ENCODE measurements around the gene STIP1. TPM values are rescaled to one million over a fixed set of nuclear protein-coding genes. Genes with fewer than 3 reads are reported as not detected.

STIP1 gene
- total RNA-seq, 4 donors from 2014 or later = 53.3 to 109 (median 79.8) TPM

DNA sequence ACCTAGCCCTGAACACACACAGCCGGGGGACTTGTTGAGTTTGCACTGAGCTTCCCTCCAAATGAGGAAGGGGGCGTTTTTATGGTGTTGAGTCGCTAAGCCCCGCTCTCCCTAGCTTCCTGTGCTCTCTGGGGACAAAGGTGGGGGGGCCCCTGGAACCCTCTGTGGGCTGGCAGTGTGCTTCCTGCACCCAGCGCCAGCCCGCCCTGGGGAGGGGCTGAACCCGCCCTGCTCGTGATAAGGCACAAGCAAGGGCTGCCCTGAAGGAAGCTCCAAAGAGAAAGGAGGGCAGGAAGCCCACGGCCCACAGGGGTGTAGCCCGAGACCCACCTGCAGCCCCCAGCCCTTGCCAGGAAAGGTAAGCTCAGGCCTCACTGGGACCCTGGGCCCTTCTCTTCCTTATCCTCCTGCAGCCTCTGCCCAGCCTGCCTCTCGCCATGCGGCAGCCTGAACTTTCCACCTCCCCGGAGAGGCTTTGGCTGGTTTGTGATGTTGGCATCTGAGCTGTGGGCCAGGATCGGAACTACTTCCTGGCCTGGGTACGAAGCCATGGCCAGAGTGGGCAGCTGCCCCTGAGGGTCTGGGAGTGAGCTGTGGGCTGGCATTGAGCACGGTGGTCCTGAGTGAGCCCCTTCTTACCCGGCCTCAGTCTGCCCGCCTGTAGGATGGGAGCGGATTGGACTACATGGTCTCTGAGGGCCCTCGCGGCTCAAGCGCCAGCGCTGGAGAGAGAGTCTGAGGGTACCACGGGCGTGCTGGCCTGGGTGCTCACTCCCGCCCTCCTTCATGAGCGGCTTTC is 20.7 kb downstream of the STIP1 start, which contains the start of gene FERMT3:
Gene FERMT3 (plus strand): TSS at position 265 of the 799 bp plus-strand sequence. CDS start 644 bp downstream, outside the sequence.
- no peaks in the 10 kb centered on the region for H3K27me3 ChIP-seq
- no peaks in the 10 kb centered on the region for H3K9me3 ChIP-seq
- TF ChIP-seq, protein P1, sequence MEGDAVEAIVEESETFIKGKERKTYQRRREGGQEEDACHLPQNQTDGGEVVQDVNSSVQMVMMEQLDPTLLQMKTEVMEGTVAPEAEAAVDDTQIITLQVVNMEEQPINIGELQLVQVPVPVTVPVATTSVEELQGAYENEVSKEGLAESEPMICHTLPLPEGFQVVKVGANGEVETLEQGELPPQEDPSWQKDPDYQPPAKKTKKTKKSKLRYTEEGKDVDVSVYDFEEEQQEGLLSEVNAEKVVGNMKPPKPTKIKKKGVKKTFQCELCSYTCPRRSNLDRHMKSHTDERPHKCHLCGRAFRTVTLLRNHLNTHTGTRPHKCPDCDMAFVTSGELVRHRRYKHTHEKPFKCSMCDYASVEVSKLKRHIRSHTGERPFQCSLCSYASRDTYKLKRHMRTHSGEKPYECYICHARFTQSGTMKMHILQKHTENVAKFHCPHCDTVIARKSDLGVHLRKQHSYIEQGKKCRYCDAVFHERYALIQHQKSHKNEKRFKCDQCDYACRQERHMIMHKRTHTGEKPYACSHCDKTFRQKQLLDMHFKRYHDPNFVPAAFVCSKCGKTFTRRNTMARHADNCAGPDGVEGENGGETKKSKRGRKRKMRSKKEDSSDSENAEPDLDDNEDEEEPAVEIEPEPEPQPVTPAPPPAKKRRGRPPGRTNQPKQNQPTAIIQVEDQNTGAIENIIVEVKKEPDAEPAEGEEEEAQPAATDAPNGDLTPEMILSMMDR (IDR thresholded peaks at IDR 0.05) = no peak
- peak in 1 of 2 donors; percentile 26 for TF ChIP-seq POLR2A (IDR thresholded peaks at IDR 0.05)
- 62 to 68% methylated on average over 6 to 13 of the region's 27 CpGs for WGBS, 2 donors
- peak in 1 of 2 donors; percentile 31 for DNase-seq (ENCODE audit: low spot score in 2 of 2)
- H3K4me3 ChIP-seq = peak within 1 kb of the TSS; percentile 11 to 54 (median 30)
- H3K36me3 ChIP-seq = peaks cover 0 to 71% (median 11%) of the 10 kb centered on the region in 3 donors
- peak within 1 kb of the TSS; percentile 17 to 85 (median 74) for H3K27ac ChIP-seq
- H3K4me1 ChIP-seq = peaks cover 0 to 26% (median 10%) of the 10 kb centered on the region in 4 donors

DNA sequence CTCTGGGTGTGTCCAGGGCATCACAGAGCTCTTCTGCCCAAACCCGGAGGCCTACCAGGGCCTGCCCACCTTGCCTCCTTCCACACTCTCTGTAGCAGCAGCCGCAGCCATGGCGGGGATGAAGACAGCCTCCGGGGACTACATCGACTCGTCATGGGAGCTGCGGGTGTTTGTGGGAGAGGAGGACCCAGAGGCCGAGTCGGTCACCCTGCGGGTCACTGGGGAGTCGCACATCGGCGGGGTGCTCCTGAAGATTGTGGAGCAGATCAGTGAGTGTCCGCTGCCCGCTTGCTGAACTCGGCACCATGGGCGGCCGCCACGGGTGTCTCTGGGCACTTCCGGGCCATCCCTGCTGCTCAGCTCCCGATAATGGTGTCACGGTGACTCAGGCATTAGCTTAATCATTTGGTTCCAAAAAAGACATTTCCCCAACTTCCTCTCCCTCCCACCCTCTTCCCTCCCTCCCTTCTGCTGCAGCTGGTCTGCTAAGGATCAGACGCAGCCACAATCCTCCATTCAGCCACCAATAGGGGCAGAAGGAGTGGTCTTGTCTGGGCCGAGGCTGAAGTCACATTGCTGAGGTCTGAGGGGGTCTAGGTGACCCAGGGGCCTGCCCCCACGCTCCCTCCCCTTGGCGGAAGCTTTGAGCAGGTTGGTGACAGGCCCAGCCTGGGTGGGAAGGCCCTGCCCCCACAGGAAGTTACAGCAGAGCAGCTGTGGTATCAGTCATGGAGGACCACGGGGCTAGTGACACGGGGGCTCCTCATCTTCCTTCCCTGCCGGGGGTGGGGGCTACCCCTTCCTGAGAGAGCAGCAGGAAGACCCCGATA is 21.5 kb downstream of the STIP1 start:
- peak in 1 of 2 donors; percentile 36 for DNase-seq (ENCODE audit: low spot score in 2 of 2)
- TF ChIP-seq EP300 (IDR thresholded peaks at IDR 0.05) (peak in 1 of 2 donors; percentile 29), POLR2A (IDR thresholded peaks at IDR 0.05) (no peak)
- Histone ChIP-seq H3K36me3 (peaks cover 0 to 72% (median 11%) of the 10 kb centered on the region in 3 donors), H3K27me3 (no peaks in the 10 kb centered on the region), H3K4me3 (peak overlapping the region; percentile 11 to 54 (median 30)), H3K9me3 (no peaks in the 10 kb centered on the region), H3K4me1 (peaks cover 0 to 26% (median 10%) of the 10 kb centered on the region in 4 donors), H3K27ac (peak overlapping the region; percentile 17 to 85 (median 74))
- WGBS, 2 donors = 41 to 48% methylated on average over 20 to 23 of the region's 30 CpGs

DNA sequence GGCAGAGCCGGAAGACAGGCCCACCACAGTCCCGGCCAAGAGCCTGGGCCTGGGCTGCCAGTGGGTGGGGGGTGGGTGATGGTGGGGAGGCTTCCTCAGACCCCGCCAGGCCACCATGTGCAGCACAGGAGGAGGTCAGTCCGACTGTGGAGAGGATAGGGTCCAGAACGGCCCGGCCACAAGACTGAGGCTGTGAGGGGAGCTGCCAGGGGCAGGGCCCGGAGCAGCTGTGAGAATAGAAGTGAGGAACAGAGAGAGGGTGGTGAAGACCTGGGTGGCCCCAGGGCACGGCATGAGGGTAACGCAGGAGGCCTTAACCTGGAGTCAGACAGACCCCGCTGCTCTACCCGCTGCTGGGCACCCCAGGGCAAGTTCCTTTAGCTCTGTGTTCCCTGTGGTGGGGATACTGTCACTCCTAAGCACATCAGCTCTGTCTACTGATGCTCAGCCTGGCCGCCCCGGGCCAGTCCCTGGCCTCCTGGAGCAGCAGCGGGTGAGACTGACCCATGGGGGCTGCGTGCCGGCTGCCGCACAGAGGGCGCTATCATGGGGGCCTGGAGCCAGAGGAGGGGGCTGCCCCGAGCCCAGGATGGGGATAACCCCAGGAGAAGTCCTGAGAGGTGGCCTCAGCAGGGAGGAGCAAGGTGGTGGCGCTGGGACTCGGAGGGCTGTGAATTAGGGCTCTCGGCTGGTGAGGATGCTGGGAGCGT is 22.3 kb downstream of the STIP1 start:
- H3K9me3 ChIP-seq = no peaks in the 10 kb centered on the region
- H3K4me1 ChIP-seq = peaks cover 0 to 26% (median 10%) of the 10 kb centered on the region in 4 donors
- no peak for TF ChIP-seq POLR2A (IDR thresholded peaks at IDR 0.05)
- no peak for TF ChIP-seq EP300 (IDR thresholded peaks at IDR 0.05)
- TF ChIP-seq, protein P1 (IDR thresholded peaks at IDR 0.05) = no peak
- H3K27ac ChIP-seq = peak overlapping the region; percentile 17 to 85 (median 74)
- no peaks in the 10 kb centered on the region for H3K27me3 ChIP-seq
- DNase-seq (ENCODE audit: low spot score in 2 of 2) = no peak
- WGBS, 2 donors = 71 to 75% methylated on average over 15 to 23 of the region's 23 CpGs
- H3K4me3 ChIP-seq = peak overlapping the region in 3 of 4 donors; percentile 13 to 54 (median 48)
- H3K36me3 ChIP-seq = peaks cover 0 to 66% (median 3%) of the 10 kb centered on the region in 3 donors

DNA sequence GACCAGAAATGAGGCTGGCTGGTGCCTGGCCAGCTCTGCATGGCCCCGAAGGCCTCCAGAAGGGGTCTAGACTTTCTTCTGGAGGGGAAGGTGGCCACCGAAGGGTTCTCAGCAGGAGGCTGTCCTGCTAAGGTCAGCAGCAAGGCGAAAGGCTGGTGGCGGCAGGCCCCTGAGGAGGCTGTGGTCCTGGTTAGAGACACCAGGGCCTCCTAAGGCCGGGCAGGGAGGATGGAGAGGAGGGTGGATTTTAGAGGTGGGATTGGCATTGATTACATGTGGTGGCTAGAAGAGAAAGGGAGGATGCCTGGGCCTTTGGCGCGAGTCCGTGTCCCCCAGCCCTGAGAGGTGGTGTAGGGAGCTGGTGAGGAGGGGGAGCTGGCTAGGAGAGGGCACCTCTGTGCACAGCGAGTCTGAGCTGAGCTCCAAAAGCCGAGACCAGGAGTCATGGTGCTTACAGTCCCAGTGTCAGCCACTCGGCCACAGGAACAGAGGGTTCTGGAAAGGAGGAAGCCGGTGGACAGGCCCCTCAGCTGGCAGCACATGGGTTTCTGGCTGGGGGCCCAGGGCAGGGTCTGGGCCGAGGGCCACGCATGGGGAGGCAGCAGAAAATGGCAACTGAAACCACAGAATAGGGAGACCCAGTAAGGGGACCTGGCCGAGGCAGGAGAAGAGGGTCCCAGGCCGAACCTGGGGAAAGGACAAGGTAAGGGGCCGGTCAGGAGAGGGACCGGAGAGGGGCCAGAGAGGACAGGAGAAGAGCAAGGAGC is 23.0 kb downstream of the STIP1 start:
- TF ChIP-seq EP300 (IDR thresholded peaks at IDR 0.05) (no peak), POLR2A (IDR thresholded peaks at IDR 0.05) (no peak)
- TF ChIP-seq, protein P1 (IDR thresholded peaks at IDR 0.05) = no peak
- no peaks in the 10 kb centered on the region for H3K27me3 ChIP-seq
- H3K27ac ChIP-seq = peak overlapping the region in 1 of 4 donors; percentile 70

More for the DNA sequence above, 23.0 kb downstream of the STIP1 start:
- Histone ChIP-seq H3K9me3 (no peaks in the 10 kb centered on the region), H3K4me1 (peaks cover 0 to 24% (median 10%) of the 10 kb centered on the region in 4 donors), H3K4me3 (no peak overlapping the region), H3K36me3 (peaks cover 0 to 58% (median 0%) of the 10 kb centered on the region in 3 donors)
- WGBS, 2 donors = 74 to 82% methylated on average over 18 of the region's 18 CpGs
- DNase-seq (ENCODE audit: low spot score in 2 of 2) = no peak

All from tibial nerve (tissue), 4 donors.